ENCODE data around the gene HSPA14.
"Not testable (repeated sequence)": the region's sequence is repeated elsewhere in the genome, so short reads cannot be mapped to it uniquely, and the experiment has no call there.

Gene HSPA14

DNA sequence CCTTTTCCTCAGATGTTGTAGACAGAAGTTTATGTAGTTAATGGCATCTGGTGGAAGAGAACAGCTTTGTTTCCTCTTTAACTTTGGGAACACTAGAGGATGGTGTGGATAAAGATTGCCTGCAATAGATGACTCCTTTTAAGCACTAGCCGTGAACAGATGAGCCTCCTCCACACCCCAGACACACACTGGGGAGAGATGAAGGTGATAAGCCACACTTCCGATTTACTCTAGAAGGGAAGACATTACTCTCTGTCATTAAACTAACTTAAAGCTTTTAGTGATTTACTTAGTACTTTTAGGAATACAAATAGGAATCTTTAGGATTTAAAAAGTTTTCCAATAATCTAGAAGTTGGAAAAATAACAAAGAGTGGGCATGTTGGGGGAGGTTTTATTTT is 6.8 kb downstream of the HSPA14 start:
- Mint-ChIP-seq H3K4me3 (no peak overlapping the region), H3K27me3 (no peaks in the 10 kb centered on the region), H3K9me3 (no peaks in the 10 kb centered on the region), H3K36me3 (ENCODE audit: insufficient read depth) (peaks cover 37% of the 10 kb centered on the region), H3K4me1 (peaks cover 31% of the 10 kb centered on the region), H3K27ac (ENCODE audit: low read depth) (peak overlapping the region; percentile 46)
- DNase-seq (ENCODE audit: low spot score in 2 of 2): no peak
- ATAC-seq (replicated peaks; ENCODE audit: extremely low read depth, poor library complexity, severe bottlenecking): no peak

- ATAC-seq (replicated peaks; ENCODE audit: extremely low read depth, poor library complexity, severe bottlenecking): no peak
- H3K4me1 Mint-ChIP-seq: no peaks in the 10 kb centered on the region
- no peak overlapping the region for H3K4me3 Mint-ChIP-seq
- DNase-seq (ENCODE audit: low spot score in 2 of 2): no peak
- H3K27me3 Mint-ChIP-seq: no peaks in the 10 kb centered on the region
- no peaks in the 10 kb centered on the region for H3K9me3 Mint-ChIP-seq
- peaks cover 39% of the 10 kb centered on the region for H3K36me3 Mint-ChIP-seq (ENCODE audit: insufficient read depth)
- no peak overlapping the region for H3K27ac Mint-ChIP-seq (ENCODE audit: low read depth)
These were observed 14.1 kb downstream of the HSPA14 start for GRCh38 chr10:14852236-14852635.

- no peak for DNase-seq (ENCODE audit: low spot score in 2 of 2)
- no peaks in the 10 kb centered on the region for H3K4me1 Mint-ChIP-seq
- peaks cover 40% of the 10 kb centered on the region for H3K36me3 Mint-ChIP-seq (ENCODE audit: insufficient read depth)
- no peak overlapping the region for H3K4me3 Mint-ChIP-seq
- H3K9me3 Mint-ChIP-seq: no peaks in the 10 kb centered on the region
- H3K27ac Mint-ChIP-seq (ENCODE audit: low read depth): no peak overlapping the region
- H3K27me3 Mint-ChIP-seq: no peaks in the 10 kb centered on the region
- ATAC-seq (replicated peaks; ENCODE audit: extremely low read depth, poor library complexity, severe bottlenecking): no peak
These were observed 17.3 kb downstream of the HSPA14 start for GRCh38 chr10:14855453-14855852.

DNA sequence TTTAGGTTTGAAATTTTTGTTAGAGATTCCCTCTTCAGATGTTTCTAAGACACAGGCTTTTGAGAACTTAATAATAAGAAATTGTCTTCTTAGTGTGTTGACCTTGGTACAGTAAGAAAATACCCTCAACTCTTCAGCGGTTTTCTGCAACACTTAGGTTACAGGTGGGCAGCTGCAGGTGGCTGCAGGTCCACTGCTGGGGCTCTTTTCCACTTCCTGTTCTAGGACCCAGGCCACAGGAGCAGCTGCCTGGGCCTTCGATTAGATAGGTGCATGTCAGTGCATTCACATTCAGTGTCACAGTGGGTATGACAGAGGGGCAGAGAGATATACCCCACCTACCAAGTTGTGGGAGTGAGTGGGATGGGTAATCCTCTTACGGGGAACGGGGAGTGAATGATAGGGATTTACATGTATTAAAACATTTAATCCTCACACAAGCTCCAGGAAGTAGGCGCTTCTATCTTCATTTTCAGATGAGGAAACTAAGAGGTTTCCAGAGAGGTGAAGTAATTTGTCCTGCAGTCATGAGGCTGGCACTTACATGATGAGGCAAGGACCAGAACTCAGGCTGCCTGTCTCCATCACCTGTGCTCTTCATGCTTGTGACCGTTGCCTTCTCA is 20.3 kb downstream of the HSPA14 start:
- no peak for ATAC-seq (replicated peaks; ENCODE audit: extremely low read depth, poor library complexity, severe bottlenecking)
- Mint-ChIP-seq H3K4me3 (no peak overlapping the region), H3K27me3 (no peaks in the 10 kb centered on the region), H3K4me1 (no peaks in the 10 kb centered on the region), H3K9me3 (no peaks in the 10 kb centered on the region), H3K27ac (ENCODE audit: low read depth) (no peak overlapping the region), H3K36me3 (ENCODE audit: insufficient read depth) (peaks cover 34% of the 10 kb centered on the region)
- DNase-seq (ENCODE audit: low spot score in 2 of 2): no peak

- peaks cover 30% of the 10 kb centered on the region for H3K36me3 Mint-ChIP-seq (ENCODE audit: insufficient read depth)
- no peak overlapping the region for H3K4me3 Mint-ChIP-seq
These were observed 20.9 kb downstream of the HSPA14 start for GRCh38 chr10:14859043-14859442.

DNA sequence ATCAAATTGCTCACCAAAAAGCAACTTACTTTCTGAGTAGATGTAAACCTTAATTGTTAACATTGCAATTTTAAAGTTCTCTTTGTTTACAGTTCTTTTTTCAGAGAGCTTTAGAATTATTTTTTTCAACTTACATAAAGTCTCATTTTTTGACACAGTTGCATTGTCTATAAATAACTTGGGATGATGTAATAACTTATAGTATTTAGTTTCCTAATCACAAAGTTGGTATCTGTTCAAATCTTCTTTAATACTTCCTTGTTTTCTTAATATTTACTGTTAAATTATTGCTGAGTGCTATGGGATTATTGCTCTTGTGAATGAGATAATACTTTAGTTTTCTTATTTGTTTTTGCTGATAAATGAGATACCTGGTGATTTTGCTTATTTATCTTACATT is 21.7 kb downstream of the HSPA14 start:
- ATAC-seq (replicated peaks; ENCODE audit: extremely low read depth, poor library complexity, severe bottlenecking): no peak
- Mint-ChIP-seq H3K9me3 (no peaks in the 10 kb centered on the region), H3K36me3 (ENCODE audit: insufficient read depth) (peaks cover 25% of the 10 kb centered on the region)

More at GRCh38 chr10:14859043-14859442, 20.9 kb downstream of the HSPA14 start:
- H3K9me3 Mint-ChIP-seq: no peaks in the 10 kb centered on the region
- DNase-seq (ENCODE audit: low spot score in 2 of 2) (no peak), ATAC-seq (replicated peaks; ENCODE audit: extremely low read depth, poor library complexity, severe bottlenecking) (no peak)
- H3K27ac Mint-ChIP-seq (ENCODE audit: low read depth): no peak overlapping the region
- no peaks in the 10 kb centered on the region for H3K27me3 Mint-ChIP-seq
- no peaks in the 10 kb centered on the region for H3K4me1 Mint-ChIP-seq

DNA sequence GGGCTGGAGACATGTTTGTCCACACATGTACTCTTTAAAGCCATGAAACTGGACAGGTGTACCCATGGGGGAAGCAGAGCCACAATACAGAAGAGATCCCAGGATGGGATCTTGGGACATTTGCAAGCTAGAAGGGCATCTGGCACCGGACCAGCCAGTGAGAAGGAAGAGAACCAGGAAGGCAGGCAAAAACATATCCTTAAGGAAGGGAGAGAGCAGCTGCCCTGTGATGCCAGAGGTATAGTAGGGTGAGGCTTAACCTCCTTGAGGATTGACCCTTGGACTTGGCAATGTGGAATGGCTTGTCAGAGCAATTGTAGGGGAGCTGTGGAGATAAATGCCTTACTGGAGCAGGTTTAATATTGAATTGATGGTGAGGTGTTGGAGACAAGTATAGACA is 22.7 kb downstream of the HSPA14 start:
- Mint-ChIP-seq H3K36me3 (ENCODE audit: insufficient read depth) (peaks cover 20% of the 10 kb centered on the region), H3K27me3 (no peaks in the 10 kb centered on the region), H3K27ac (ENCODE audit: low read depth) (no peak overlapping the region), H3K9me3 (no peaks in the 10 kb centered on the region), H3K4me1 (no peaks in the 10 kb centered on the region), H3K4me3 (no peak overlapping the region)
- no peak for DNase-seq (ENCODE audit: low spot score in 2 of 2)
- ATAC-seq (replicated peaks; ENCODE audit: extremely low read depth, poor library complexity, severe bottlenecking): no peak

More for the DNA sequence above, 21.7 kb downstream of the HSPA14 start:
- H3K27me3 Mint-ChIP-seq: no peaks in the 10 kb centered on the region
- no peak for DNase-seq (ENCODE audit: low spot score in 2 of 2)
- H3K4me3 Mint-ChIP-seq: no peak overlapping the region
- H3K4me1 Mint-ChIP-seq: no peaks in the 10 kb centered on the region
- no peak overlapping the region for H3K27ac Mint-ChIP-seq (ENCODE audit: low read depth)

GRCh38 chr10:14864466-14864865 is 26.4 kb downstream of the HSPA14 start:
- H3K36me3 Mint-ChIP-seq (ENCODE audit: insufficient read depth): peaks cover 24% of the 10 kb centered on the region
- not testable (repeated sequence) for ATAC-seq (replicated peaks; ENCODE audit: extremely low read depth, poor library complexity, severe bottlenecking); H3K4me3 Mint-ChIP-seq; H3K27ac Mint-ChIP-seq (ENCODE audit: low read depth); H3K4me1 Mint-ChIP-seq; DNase-seq (ENCODE audit: low spot score in 2 of 2); H3K27me3 Mint-ChIP-seq; H3K9me3 Mint-ChIP-seq

GRCh38 chr10:14864871-14865270 is 26.8 kb downstream of the HSPA14 start:
- DNase-seq (ENCODE audit: low spot score in 2 of 2); H3K4me3 Mint-ChIP-seq; H3K27ac Mint-ChIP-seq (ENCODE audit: low read depth); ATAC-seq (replicated peaks; ENCODE audit: extremely low read depth, poor library complexity, severe bottlenecking); H3K4me1 Mint-ChIP-seq; H3K27me3 Mint-ChIP-seq; H3K9me3 Mint-ChIP-seq: not testable (repeated sequence)
- peaks cover 28% of the 10 kb centered on the region for H3K36me3 Mint-ChIP-seq (ENCODE audit: insufficient read depth)

- no peak for ATAC-seq (replicated peaks; ENCODE audit: extremely low read depth, poor library complexity, severe bottlenecking)
- H3K36me3 Mint-ChIP-seq (ENCODE audit: insufficient read depth): peaks cover 27% of the 10 kb centered on the region
- no peaks in the 10 kb centered on the region for H3K9me3 Mint-ChIP-seq
- H3K27me3 Mint-ChIP-seq: no peaks in the 10 kb centered on the region
- H3K4me1 Mint-ChIP-seq: peaks cover 13% of the 10 kb centered on the region
- no peak overlapping the region for H3K4me3 Mint-ChIP-seq
- no peak overlapping the region for H3K27ac Mint-ChIP-seq (ENCODE audit: low read depth)
- DNase-seq (ENCODE audit: low spot score in 2 of 2): no peak
These were observed 35.1 kb downstream of the HSPA14 start for GRCh38 chr10:14873090-14873760.

- DNase-seq (ENCODE audit: low spot score in 2 of 2) (no peak), ATAC-seq (replicated peaks; ENCODE audit: extremely low read depth, poor library complexity, severe bottlenecking) (no peak)
- Mint-ChIP-seq H3K4me1 (peaks cover 24% of the 10 kb centered on the region), H3K27me3 (no peaks in the 10 kb centered on the region), H3K27ac (ENCODE audit: low read depth) (no peak overlapping the region), H3K4me3 (no peak overlapping the region), H3K9me3 (no peaks in the 10 kb centered on the region), H3K36me3 (ENCODE audit: insufficient read depth) (peaks cover 16% of the 10 kb centered on the region)
These were observed 37.8 kb downstream of the HSPA14 start for GRCh38 chr10:14875941-14876340.

DNA sequence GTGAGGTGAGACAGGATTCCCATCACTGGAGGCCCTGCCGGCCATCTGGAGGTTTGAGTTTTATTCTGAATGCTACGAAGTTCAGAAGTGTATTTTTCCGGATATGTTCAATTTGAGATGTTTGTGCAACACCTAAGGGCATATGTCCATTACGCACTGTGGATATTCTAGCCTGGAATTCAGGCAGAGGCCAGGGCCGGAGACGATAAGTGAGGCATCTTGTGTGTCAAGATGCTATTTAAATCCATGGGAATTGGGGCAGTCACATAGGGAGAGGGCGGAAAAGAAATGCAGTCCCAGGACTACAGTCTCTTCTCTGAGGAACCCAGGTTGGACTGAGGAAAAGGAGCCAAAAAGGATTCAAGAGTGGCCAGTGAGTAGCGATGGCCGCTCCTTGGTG is 38.7 kb downstream of the HSPA14 start:
- DNase-seq (ENCODE audit: low spot score in 2 of 2) (no peak), ATAC-seq (replicated peaks; ENCODE audit: extremely low read depth, poor library complexity, severe bottlenecking) (no peak)
- peaks cover 11% of the 10 kb centered on the region for H3K36me3 Mint-ChIP-seq (ENCODE audit: insufficient read depth)
- no peak overlapping the region for H3K27ac Mint-ChIP-seq (ENCODE audit: low read depth)
- H3K4me3 Mint-ChIP-seq: peak overlapping the region; percentile 92
- peaks cover 24% of the 10 kb centered on the region for H3K4me1 Mint-ChIP-seq
- no peaks in the 10 kb centered on the region for H3K27me3 Mint-ChIP-seq
- no peaks in the 10 kb centered on the region for H3K9me3 Mint-ChIP-seq

Measured in central memory CD8-positive, alpha-beta T cell (primary cell).